Right atrium auricular region (tissue), 2 donors: ENCODE measurements around the gene KIF13A. TPM values are rescaled to one million over a fixed set of nuclear protein-coding genes. Genes with fewer than 3 reads are reported as not detected.
"Not testable (repeated sequence)": the region's sequence is repeated elsewhere in the genome, so short reads cannot be mapped to it uniquely, and the experiment has no call there.

Experiments
- DNase-seq: peaks from one replicate; pipeline ENCODE4 v3.0.0-alpha.2; 2019; ENCODE audit warnings: low spot score
- H3K27ac ChIP-seq, 2 donors: fragments of 200-600 bp; sonication (generic); 1 replicate in 1 of 2; 2 replicates in 1 of 2; pipeline ENCODE4 v1.5.1; 2016 to 2019
- H3K27me3 ChIP-seq, 2 donors: fragments of 200-600 bp; sonication (generic); one replicate each; pipeline versions ENCODE4 v1.5.1 to v1.6.0; 2017 to 2019
- H3K36me3 ChIP-seq: fragments of 200-600 bp; sonication (generic); one replicate; pipeline ENCODE4 v1.5.1; 2016
- H3K4me1 ChIP-seq, 2 donors: fragments of 200-600 bp; sonication (generic); one replicate each; pipeline versions ENCODE4 v1.5.1 to v1.6.0; 2017 to 2019
- H3K4me3 ChIP-seq, 2 donors: fragments of 200-600 bp; sonication (generic); 1 replicate in 1 of 2; 2 replicates in 1 of 2; pipeline ENCODE4 v1.5.1; 2017 to 2019; ENCODE audit warnings: mild to moderate bottlenecking in 1 of 2, moderate library complexity in 1 of 2
- H3K9me3 ChIP-seq, 2 donors: fragments of 200-600 bp; sonication (generic); one replicate each; pipeline ENCODE4 v1.5.1; 2019
- total RNA-seq, 2 donors: library from RNA; depleted of rRNA; stranded (reverse); fragments of >200 nt; gene quantifications; one replicate each; pipeline ENCODE4 v1.1.0, GENCODE V29; 2016
- TF ChIP-seq, protein P1 (sequence below), 2 donors: fragments of 200-600 bp; sonication (generic); IDR thresholded peaks; one replicate each; pipeline ENCODE4 v1.5.1; 2019; ENCODE audit warnings: antibody characterized with exemption in 2 of 2

KIF13A gene
- total RNA-seq, 2 donors from 2014 or later = 56.6 to 68.3 TPM

DNA sequence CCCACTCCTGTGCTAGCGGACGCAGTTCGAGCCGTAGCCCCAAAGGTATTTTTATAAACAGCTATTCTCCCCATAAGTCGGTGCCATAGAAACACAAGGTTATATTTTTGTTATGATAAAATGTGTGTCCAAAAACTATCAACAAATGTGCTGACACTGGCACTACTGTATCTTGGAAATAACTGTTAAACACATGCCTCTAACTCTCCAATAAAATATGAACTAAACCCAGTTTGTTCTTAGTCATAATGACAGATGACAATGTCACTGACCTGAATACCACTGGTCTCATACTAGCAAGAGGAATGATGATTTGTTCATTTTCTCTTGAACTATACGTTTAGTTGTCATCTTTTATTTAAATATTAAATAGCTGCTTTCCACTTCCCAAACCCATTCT, 229.3 kb downstream of the KIF13A start:
- no peaks in the 10 kb centered on the region for H3K27me3 ChIP-seq
- H3K4me3 ChIP-seq = no peak overlapping the region
- no peaks in the 10 kb centered on the region for H3K9me3 ChIP-seq
- H3K4me1 ChIP-seq = no peaks in the 10 kb centered on the region
- no peak for DNase-seq
- H3K36me3 ChIP-seq = peaks cover 28% of the 10 kb centered on the region
- TF ChIP-seq, protein P1, sequence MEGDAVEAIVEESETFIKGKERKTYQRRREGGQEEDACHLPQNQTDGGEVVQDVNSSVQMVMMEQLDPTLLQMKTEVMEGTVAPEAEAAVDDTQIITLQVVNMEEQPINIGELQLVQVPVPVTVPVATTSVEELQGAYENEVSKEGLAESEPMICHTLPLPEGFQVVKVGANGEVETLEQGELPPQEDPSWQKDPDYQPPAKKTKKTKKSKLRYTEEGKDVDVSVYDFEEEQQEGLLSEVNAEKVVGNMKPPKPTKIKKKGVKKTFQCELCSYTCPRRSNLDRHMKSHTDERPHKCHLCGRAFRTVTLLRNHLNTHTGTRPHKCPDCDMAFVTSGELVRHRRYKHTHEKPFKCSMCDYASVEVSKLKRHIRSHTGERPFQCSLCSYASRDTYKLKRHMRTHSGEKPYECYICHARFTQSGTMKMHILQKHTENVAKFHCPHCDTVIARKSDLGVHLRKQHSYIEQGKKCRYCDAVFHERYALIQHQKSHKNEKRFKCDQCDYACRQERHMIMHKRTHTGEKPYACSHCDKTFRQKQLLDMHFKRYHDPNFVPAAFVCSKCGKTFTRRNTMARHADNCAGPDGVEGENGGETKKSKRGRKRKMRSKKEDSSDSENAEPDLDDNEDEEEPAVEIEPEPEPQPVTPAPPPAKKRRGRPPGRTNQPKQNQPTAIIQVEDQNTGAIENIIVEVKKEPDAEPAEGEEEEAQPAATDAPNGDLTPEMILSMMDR (IDR thresholded peaks at IDR 0.05) = no peak
- H3K27ac ChIP-seq = no peak overlapping the region

DNA sequence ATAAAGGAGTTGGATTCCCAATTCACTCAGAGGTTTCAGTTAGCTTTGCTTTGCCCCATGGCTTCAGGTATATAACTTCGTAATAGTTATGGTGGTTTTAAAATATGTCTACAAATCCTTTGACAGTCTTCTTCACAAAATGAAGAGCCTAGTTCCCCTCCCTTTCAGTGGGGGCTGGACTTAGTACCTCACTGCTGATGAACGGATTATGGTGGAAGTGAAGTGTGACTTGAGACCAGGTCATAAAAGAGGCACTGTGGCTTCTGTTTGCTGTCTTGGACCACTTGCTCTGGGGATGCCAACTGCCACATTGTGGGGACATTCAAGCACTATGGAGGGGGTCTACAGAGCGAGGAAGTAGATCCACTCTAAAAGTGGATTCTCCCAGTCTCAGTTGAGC, 233.2 kb downstream of the KIF13A start:
- DNase-seq = no peak
- no peak overlapping the region for H3K27ac ChIP-seq
- H3K27me3 ChIP-seq = no peaks in the 10 kb centered on the region
- no peaks in the 10 kb centered on the region for H3K9me3 ChIP-seq
- no peaks in the 10 kb centered on the region for H3K4me1 ChIP-seq
- TF ChIP-seq, protein P1 (IDR thresholded peaks at IDR 0.05) = no peak
- no peak overlapping the region for H3K4me3 ChIP-seq
- H3K36me3 ChIP-seq = peaks cover 4% of the 10 kb centered on the region

DNA sequence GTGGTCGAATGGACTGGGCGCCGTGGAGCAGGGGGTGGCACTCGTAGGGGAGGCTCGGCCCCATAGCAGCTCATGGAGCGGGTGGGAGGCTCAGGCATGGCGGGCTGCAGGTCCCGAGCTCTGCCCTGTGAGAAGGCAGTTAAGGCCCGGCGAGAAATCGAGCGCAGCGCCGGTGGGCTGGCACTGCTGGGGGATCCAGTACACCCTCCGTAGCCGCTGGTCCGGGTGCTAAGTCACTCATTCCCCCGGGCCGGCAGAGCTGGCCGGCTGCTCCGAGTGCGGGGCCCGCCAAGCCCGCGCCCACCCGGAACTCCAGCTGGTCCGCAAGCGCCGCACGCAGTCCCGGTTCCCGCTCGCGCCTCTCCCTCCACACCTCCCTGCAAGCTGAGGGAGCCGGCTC, 242.1 kb downstream of the KIF13A start:
- H3K9me3 ChIP-seq, H3K36me3 ChIP-seq: not testable (repeated sequence)

DNA sequence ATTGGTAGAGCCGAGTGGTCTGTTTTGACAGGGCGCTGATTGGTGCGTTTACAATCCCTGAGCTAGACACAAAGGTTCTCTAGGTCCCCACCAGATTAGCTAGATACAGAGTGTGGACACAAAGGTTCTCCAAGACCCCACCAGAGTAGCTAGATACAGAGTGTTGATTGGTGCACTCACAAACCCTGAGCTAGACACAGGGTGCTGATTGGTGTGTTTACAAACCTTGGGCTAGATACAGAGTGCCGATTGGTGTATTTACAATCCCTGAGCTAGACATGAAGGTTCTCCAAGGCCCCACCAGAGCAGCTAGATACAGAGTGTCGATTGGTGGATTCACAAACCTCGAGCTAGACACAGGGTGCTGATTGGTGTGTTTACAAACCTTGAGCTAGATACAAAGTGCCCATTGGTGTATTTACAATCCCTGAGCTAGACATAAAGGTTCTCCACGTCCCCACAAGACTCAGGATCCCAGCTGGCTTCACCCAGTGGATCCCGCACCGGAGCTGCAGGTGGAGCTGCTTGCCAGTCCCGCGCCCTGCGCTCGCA, 242.6 kb downstream of the KIF13A start:
- H3K4me1 ChIP-seq, H3K9me3 ChIP-seq, H3K36me3 ChIP-seq, H3K27me3 ChIP-seq, H3K4me3 ChIP-seq, H3K27ac ChIP-seq, DNase-seq: not testable (repeated sequence)

More for the DNA sequence above, 242.1 kb downstream of the KIF13A start:
- not testable (repeated sequence) for H3K4me1 ChIP-seq, H3K4me3 ChIP-seq, H3K27me3 ChIP-seq, DNase-seq, H3K27ac ChIP-seq

DNA sequence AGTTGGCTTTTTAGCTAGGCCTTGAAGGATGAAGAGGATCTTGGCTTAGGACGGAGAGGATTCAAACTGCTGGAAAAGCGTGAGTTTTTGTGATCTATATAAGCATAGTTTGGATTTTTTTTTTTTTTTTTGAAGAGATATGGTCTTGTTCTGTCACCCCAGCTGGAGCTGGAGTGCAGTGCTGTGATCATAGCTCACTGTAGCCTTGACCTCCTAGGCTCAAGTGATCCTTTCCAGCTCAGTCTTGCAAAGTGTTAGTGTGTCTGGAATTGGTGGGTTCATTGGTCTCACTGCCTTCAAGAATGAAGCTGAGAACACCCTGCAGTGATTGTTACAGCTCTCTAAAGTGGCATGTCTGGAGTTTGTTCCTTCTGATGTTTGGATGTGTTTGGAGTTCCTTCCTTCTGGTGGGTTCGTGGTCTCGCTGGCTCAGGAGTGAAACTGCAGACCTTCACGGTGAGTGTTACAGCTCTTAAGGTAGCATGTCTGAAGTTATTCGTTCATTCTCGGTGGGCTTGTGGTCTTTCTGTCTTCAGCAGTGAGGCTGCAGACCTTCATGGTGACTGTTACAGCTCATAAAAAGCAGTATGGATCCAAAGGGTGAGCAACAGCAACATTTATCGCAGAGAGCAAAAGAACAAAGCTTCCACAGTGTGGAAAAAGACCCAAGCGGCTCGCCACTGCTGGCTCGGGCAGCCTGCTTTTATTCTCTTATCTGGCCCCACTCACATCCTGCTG, 243.2 kb downstream of the KIF13A start:
- no peaks in the 10 kb centered on the region for H3K4me1 ChIP-seq
- no peak for DNase-seq
- no peaks in the 10 kb centered on the region for H3K36me3 ChIP-seq
- no peak overlapping the region for H3K4me3 ChIP-seq
- TF ChIP-seq, protein P1 (IDR thresholded peaks at IDR 0.05) = no peak
- no peak overlapping the region for H3K27ac ChIP-seq
- H3K27me3 ChIP-seq = no peaks in the 10 kb centered on the region
- H3K9me3 ChIP-seq = peaks cover 0 to under 1% of the 10 kb centered on the region in 2 donors

DNA sequence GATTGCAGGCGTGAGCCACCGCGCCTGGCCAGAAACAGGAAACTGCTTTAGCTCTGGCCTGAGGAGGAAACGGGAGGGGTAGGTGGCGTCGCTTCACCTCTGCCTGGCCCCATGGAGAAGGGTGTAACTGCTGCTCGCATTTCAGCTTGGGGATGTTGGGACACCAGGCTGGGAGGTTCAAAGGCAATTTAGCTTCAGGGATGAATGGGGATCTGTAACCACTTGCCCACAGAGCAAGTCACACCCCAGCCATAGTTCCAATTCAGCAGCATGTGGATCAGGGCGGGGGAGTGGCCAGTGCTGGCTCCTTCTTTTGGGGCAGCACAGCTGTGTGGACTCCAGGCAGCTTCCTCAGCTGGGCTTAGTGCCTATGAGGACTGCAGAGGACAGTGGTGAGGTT, 245.9 kb downstream of the KIF13A start:
- H3K27ac ChIP-seq = no peak overlapping the region
- DNase-seq = no peak
- no peaks in the 10 kb centered on the region for H3K27me3 ChIP-seq
- TF ChIP-seq, protein P1 (IDR thresholded peaks at IDR 0.05) = no peak
- H3K4me3 ChIP-seq = no peak overlapping the region
- no peaks in the 10 kb centered on the region for H3K4me1 ChIP-seq
- peaks cover 5 to 24% of the 10 kb centered on the region in 2 donors for H3K9me3 ChIP-seq
- no peaks in the 10 kb centered on the region for H3K36me3 ChIP-seq
